Stromal cell of bone marrow (primary cell): ENCODE measurements around the gene TXLNG.

Source experiments
- DNase-seq: peaks from one replicate; pipeline ENCODE4 v3.0.0-alpha.2; 2012; ENCODE audit warnings: low read depth

The TXLNG gene

DNA sequence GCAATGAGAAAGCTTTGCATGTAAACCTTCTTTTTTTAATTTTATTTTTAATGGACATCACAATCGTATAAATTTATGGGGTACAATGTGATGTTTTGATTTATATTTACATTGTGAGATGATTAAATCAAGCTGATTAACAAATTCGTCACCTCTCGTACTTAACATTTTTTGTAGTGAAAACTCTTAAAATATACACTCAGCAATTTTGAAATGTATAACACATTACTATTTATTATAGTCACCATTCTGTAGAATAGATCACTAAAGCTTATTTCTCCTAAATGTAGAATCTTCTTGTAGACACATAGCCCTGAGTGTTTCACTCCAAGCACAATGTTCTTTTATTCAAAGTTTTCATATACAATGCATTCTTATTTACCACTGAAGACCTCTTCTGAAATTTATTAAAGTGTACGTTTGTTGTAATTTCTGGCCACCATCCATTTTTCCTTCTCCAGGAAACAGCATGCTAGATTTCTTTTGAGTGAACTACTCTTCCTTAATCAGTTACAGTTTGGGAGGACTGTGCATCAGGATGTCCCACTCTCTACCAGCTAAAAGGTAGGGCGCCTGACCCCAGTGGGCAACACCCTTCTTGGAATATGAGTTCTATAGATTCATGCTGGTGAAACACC lies 88.3 kb downstream of the TXLNG start:
- no peak for DNase-seq

DNA sequence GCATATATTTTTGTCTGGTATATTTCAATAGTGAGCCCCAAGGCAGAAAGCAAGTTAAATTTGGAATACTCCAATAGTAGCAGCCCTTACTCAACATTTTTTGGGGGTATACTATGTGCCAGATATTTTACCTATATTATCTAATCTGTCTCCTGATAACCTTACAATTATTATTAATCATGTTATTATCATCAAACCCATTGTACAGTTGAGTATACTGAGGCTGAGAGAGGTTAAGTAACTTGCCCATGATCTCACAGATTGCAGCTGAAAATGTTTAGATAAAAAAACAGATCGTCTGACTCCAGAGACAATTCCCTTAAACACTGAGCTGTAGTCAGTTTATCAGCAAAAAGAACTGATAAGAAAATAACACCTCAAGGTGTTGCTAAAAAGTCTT lies 90.4 kb downstream of the TXLNG start:
- DNase-seq, result no peak

DNA sequence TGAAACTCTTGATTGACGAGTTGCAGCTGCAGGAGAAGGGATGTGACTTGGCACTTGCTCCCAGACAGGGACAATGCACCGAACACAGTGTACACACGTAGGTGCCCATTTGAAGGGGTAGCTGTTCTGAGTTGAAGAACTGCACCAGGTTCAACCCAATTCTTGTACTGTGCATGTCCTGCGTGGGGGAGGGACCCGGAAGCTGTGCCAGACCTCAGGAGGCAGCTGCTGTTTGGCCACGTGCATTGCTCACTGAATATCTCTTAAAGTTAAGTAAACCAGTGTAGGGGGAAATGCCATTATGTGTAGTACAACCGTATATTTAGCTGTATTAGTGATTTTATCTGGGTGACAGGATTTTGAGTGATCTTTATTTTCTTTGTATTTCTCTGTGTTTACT lies 95.9 kb downstream of the TXLNG start:
- no peak for DNase-seq

DNA sequence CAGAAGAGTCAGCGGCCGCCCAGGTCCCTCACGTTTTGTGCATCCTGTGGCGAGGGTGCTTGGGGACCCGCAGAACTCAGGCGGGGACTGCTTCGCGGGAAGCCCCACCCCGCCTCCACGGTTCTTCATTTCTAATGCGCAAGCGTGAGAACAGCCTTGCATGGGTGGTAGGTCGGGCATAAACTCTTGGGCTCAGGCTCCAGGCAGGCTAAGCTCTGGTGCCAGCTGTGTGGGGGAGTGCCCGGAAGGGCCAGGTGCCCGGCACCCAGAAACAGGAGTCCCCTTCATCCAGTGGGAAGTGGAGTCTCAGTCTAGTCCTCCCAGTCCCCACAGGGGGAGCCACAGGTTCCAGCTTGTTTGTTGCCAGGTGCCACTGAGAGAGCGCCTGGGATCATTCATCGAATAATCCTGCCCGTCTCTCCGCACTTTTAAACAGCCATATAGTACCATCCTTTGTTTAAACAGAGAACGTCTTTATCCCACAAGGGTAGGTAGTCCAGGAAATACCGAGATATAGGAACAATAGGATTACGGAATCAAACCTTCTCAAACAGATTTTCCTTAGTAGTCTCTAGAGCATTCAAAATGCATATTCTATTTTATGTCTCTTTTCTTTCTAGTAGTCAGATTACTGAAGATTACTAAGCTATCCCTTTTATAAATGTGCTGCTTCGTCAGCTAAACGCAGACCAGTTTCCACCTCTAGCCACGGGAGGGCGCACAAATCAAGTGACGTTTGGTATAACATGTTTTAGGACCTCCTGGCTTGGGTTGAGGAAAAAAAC lies 96.6 kb downstream of the TXLNG start:
- DNase-seq, result peak; percentile 40

DNA sequence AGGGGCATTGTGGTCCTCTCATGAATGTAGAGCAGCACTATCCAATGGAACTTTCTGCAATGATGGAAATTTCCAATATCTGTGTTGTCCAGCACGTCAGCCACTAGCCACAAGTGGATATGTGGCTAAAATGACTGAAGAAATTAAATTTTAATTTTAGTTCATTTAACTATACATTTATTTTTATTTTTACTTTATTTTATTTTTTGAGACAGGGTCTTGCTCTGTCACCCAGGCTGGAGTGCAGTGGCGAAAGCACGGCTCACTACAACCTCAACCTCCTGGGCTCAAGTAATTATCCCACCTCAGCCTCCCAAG lies 97.2 kb downstream of the TXLNG start:
- DNase-seq, result no peak

DNA sequence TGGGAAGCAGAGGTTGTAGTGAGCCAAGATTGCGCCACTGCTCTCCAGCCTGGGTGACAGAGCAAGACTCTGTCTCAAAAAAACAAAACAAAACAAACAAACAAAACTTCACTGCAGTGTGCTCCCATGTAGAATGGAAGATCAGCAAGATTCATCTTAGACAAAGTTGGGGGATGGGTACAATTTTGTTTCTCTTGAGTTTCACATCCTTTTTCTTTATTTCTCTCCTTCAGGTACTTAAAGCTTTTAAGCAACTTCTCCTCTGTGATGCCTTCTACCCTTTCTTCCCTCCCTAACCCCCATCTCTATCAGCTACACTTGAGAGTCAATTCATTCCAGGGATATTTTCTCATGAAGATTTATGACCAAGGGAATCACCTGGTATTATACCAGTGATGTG lies 99.4 kb downstream of the TXLNG start:
- DNase-seq, result no peak

DNA sequence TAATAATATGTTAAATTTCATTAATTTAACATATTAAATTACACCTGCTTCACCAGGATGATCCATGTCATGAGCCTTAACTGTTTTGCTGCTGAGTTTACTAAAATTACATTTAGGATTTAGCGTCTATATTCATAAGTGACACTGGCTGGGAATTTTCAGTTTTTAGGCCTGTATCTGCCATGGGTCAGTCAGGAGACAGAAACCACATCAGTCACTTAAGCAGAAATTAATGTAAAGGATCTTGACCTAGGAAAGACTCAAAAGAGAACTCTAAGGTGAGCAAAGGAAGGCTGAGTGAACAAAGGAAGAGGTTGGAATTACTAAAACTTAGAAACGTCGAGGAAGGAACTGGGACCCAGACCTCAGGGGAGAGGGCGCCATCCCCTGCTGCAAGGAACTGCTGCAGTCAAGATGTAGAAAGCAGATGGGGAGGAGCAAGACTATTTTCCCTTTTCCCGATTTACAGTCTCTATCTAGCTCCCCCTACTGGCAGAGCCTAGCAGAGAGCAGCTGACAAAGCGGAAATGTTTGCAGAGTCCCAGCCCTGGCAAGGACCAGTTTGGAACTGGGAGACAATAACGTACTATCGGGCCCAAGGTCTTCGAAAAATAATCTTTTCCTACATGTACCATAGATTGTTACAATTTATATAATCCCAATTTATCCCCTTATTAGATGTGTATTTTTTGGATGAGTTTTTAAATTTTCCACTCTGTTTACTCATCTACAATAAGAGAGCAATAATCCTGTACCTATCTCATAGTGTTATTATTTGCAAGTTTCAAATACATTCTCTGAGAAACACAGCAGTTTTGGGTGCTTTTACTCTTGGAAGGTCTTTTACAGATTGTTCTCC lies 106.5 kb downstream of the TXLNG start:
- DNase-seq, result peak; percentile 65
